ENCODE results near the gene PDCD1.

Gene PDCD1

GRCh38 chr2:241895712-241896641, 37.3 kb upstream of the PDCD1 start:
- DNase-seq (ENCODE audit: low read depth): no peak

GRCh38 chr2:241895427-241895711, 36.7 kb upstream of the PDCD1 start:
- DNase-seq (ENCODE audit: low read depth): no peak

- no peak for DNase-seq (ENCODE audit: low read depth)
These were observed 36.2 kb upstream of the PDCD1 start for GRCh38 chr2:241894681-241895426.

GRCh38 chr2:241894056-241894641, 35.5 kb upstream of the PDCD1 start:
- no peak for DNase-seq (ENCODE audit: low read depth)

- no peak for DNase-seq (ENCODE audit: low read depth)
These were observed 34.6 kb upstream of the PDCD1 start for GRCh38 chr2:241893265-241893664.

GRCh38 chr2:241892299-241893137, 33.8 kb upstream of the PDCD1 start:
- no peak for DNase-seq (ENCODE audit: low read depth)

- no peak for DNase-seq (ENCODE audit: low read depth)
These were observed 33.2 kb upstream of the PDCD1 start for GRCh38 chr2:241891988-241892298.

- no peak for DNase-seq (ENCODE audit: low read depth)
These were observed 32.8 kb upstream of the PDCD1 start for GRCh38 chr2:241891315-241891987.

- no peak for DNase-seq (ENCODE audit: low read depth)
These were observed 32.0 kb upstream of the PDCD1 start for GRCh38 chr2:241890524-241891235.

GRCh38 chr2:241888641-241889040, 29.9 kb upstream of the PDCD1 start:
- no peak for DNase-seq (ENCODE audit: low read depth)

GRCh38 chr2:241887806-241888522, 29.3 kb upstream of the PDCD1 start:
- DNase-seq (ENCODE audit: low read depth): no peak

GRCh38 chr2:241886840-241887447, 28.2 kb upstream of the PDCD1 start:
- no peak for DNase-seq (ENCODE audit: low read depth)

- no peak for DNase-seq (ENCODE audit: low read depth)
These were observed 27.4 kb upstream of the PDCD1 start for GRCh38 chr2:241885946-241886643.

GRCh38 chr2:241885291-241885945, 26.7 kb upstream of the PDCD1 start:
- no peak for DNase-seq (ENCODE audit: low read depth)

GRCh38 chr2:241884951-241885290, 26.2 kb upstream of the PDCD1 start:
- no peak for DNase-seq (ENCODE audit: low read depth)

- no peak for DNase-seq (ENCODE audit: low read depth)
These were observed 23.5 kb upstream of the PDCD1 start for GRCh38 chr2:241882091-241882625.

GRCh38 chr2:241880311-241881073, 21.8 kb upstream of the PDCD1 start:
- DNase-seq (ENCODE audit: low read depth): no peak

- DNase-seq (ENCODE audit: low read depth): no peak
These were observed 20.6 kb upstream of the PDCD1 start for GRCh38 chr2:241879326-241879725.
